Suprapubic skin (tissue), 4 donors: ENCODE measurements around the gene CHRM3. TPM values are rescaled to one million over a fixed set of nuclear protein-coding genes. Genes with fewer than 3 reads are reported as not detected.

Experiments
- DNase-seq, 2 donors: peaks; one replicate each; pipeline ENCODE4 v3.0.0-alpha.2; 2019; ENCODE audit warnings: low spot score in 2 of 2
- H3K27ac ChIP-seq: fragments of 200-600 bp; sonication (generic); one replicate; pipeline ENCODE4 v1.5.1; 2019
- H3K27me3 ChIP-seq: fragments of 200-600 bp; sonication (generic); one replicate; pipeline ENCODE4 v1.5.1; 2019
- H3K36me3 ChIP-seq: fragments of 200-600 bp; sonication (generic); one replicate; pipeline ENCODE4 v1.5.1; 2019
- H3K4me1 ChIP-seq: fragments of 200-600 bp; sonication (generic); one replicate; pipeline ENCODE4 v1.5.1; 2019
- H3K4me3 ChIP-seq: fragments of 200-600 bp; sonication (generic); one replicate; pipeline ENCODE4 v1.5.1; 2019; ENCODE audit warnings: mild to moderate bottlenecking
- H3K9me3 ChIP-seq: fragments of 200-600 bp; sonication (generic); one replicate; pipeline ENCODE4 v1.5.1; 2019
- EP300 ChIP-seq: sonication (generic); formaldehyde crosslinking; IDR thresholded peaks from one replicate; pipeline ENCODE4 v1.6.1; 2017; ENCODE audit warnings: antibody characterized with exemption
- POLR2A ChIP-seq, 2 donors: fragments of 450-650 bp; IDR thresholded peaks; one replicate each; pipeline ENCODE4 v1.6.1; 2017; ENCODE audit warnings: antibody characterized with exemption in 2 of 2, mild to moderate bottlenecking in 2 of 2, moderate library complexity in 2 of 2
- POLR2AphosphoS5 ChIP-seq, 3 donors: sonication (generic); formaldehyde crosslinking; IDR thresholded peaks; one replicate each; pipeline ENCODE4 v1.6.1; 2017; ENCODE audit warnings: antibody characterized with exemption in 3 of 3
- WGBS: methylation state at CpG from one replicate; pipeline ENCODE4 v1.1.5; 2018; 5-methylcytosine and 5-hydroxymethylcytosine counted together
- total RNA-seq, 4 donors: library from RNA; depleted of rRNA; stranded (reverse); fragments of >200 nt; gene quantifications; one replicate each; pipeline ENCODE4 v1.1.0, GENCODE V29; 2016
- TF ChIP-seq, protein P1 (sequence below), 2 donors: fragments of 200-600 bp in 1 of 2; fragments of 450-650 bp in 1 of 2; sonication (generic) in 1 of 2; IDR thresholded peaks; one replicate each; pipeline ENCODE4 v1.5.1; 2016 to 2019; ENCODE audit warnings: antibody characterized with exemption in 2 of 2, mild to moderate bottlenecking in 1 of 2, moderate library complexity in 1 of 2

The CHRM3 gene
- total RNA-seq, 4 donors from 2014 or later = 3.7 to 15.8 (median 9.2) TPM

DNA sequence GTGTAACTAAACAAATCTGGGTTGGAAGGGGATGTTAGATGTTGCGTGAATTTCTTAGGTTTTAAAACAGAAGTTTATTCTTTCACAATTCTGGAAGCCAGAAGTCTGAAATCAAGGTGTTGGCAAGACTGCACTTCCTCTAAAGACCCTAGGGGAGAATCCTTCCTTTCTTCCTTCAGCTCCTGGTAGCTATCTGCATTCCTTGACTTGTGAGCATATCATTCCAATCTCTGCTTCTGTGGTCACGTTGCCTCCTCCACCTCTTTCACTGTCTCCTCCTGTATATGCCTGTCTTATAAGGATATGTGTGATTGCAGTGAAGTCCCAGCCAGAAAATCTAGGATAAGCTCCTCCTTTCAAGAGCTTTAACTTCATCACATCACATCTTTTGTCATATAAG is 7.7 kb downstream of the CHRM3 start:
- 42% methylated on average over 2 of the region's 2 CpGs for WGBS
- H3K27me3 ChIP-seq = peaks cover 11% of the 10 kb centered on the region
- no peaks in the 10 kb centered on the region for H3K4me1 ChIP-seq
- DNase-seq = no peak
- H3K27ac ChIP-seq = no peak overlapping the region
- no peaks in the 10 kb centered on the region for H3K9me3 ChIP-seq
- H3K4me3 ChIP-seq = no peak overlapping the region
- no peaks in the 10 kb centered on the region for H3K36me3 ChIP-seq
- no peak for TF ChIP-seq POLR2AphosphoS5 (IDR thresholded peaks at IDR 0.05)
- TF ChIP-seq EP300 = no peak
- no peak for TF ChIP-seq POLR2A (IDR thresholded peaks at IDR 0.05)
- TF ChIP-seq, protein P1, sequence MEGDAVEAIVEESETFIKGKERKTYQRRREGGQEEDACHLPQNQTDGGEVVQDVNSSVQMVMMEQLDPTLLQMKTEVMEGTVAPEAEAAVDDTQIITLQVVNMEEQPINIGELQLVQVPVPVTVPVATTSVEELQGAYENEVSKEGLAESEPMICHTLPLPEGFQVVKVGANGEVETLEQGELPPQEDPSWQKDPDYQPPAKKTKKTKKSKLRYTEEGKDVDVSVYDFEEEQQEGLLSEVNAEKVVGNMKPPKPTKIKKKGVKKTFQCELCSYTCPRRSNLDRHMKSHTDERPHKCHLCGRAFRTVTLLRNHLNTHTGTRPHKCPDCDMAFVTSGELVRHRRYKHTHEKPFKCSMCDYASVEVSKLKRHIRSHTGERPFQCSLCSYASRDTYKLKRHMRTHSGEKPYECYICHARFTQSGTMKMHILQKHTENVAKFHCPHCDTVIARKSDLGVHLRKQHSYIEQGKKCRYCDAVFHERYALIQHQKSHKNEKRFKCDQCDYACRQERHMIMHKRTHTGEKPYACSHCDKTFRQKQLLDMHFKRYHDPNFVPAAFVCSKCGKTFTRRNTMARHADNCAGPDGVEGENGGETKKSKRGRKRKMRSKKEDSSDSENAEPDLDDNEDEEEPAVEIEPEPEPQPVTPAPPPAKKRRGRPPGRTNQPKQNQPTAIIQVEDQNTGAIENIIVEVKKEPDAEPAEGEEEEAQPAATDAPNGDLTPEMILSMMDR (IDR thresholded peaks at IDR 0.05) = no peak

DNA sequence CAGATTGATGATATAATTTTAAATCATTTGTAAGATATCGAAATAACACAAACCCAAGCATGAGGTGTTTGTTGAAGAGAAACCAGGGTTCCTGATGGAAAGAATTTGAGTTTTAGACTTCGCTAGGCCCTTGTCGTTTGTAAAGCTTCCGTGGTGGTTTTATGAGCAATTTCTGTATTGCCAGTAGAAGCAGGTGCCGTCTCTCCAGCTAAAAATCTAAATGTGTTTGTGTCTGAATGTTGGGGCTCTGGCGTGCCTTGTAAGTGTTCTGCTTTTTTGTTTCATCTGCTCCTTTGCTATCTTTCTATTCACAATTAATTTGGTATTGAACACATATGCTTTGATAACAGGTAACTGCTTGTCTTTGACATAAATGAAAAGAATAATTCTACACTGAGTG is 27.5 kb downstream of the CHRM3 start:
- WGBS = 85% methylated on average over 6 of the region's 6 CpGs
- Histone ChIP-seq H3K9me3 (no peaks in the 10 kb centered on the region), H3K36me3 (no peaks in the 10 kb centered on the region), H3K4me1 (no peaks in the 10 kb centered on the region), H3K4me3 (no peak overlapping the region), H3K27me3 (no peaks in the 10 kb centered on the region), H3K27ac (no peak overlapping the region)
- no peak for TF ChIP-seq POLR2A (IDR thresholded peaks at IDR 0.05)
- TF ChIP-seq, protein P1 (IDR thresholded peaks at IDR 0.05) = no peak
- no peak for TF ChIP-seq POLR2AphosphoS5 (IDR thresholded peaks at IDR 0.05)
- no peak for DNase-seq

DNA sequence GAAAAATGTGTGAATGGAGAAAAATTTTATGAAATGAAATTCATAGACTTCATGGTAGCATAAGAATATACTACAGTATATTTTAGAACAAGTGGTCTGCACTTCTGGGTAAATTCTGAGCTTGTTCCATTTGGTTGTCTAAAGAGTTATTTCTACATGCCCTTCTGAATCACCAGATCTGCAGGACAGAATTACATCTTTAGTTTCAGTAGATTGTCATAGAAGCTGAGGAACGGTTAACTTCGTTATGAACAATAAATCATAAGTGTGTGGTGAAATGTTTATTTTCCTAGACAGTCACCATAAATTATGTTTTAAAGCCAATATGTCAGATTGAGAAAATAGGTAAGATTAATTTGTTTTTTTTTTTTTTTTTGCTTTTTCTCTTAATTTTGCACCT is 30.9 kb downstream of the CHRM3 start:
- Histone ChIP-seq H3K9me3 (no peaks in the 10 kb centered on the region), H3K27ac (no peak overlapping the region), H3K4me1 (no peaks in the 10 kb centered on the region), H3K27me3 (no peaks in the 10 kb centered on the region), H3K4me3 (no peak overlapping the region), H3K36me3 (no peaks in the 10 kb centered on the region)
- TF ChIP-seq EP300 = no peak
- TF ChIP-seq POLR2A (IDR thresholded peaks at IDR 0.05) = no peak
- TF ChIP-seq, protein P1 (IDR thresholded peaks at IDR 0.05) = no peak
- no peak for TF ChIP-seq POLR2AphosphoS5 (IDR thresholded peaks at IDR 0.05)
- WGBS = 44% methylated on average over 2 of the region's 2 CpGs
- no peak for DNase-seq

DNA sequence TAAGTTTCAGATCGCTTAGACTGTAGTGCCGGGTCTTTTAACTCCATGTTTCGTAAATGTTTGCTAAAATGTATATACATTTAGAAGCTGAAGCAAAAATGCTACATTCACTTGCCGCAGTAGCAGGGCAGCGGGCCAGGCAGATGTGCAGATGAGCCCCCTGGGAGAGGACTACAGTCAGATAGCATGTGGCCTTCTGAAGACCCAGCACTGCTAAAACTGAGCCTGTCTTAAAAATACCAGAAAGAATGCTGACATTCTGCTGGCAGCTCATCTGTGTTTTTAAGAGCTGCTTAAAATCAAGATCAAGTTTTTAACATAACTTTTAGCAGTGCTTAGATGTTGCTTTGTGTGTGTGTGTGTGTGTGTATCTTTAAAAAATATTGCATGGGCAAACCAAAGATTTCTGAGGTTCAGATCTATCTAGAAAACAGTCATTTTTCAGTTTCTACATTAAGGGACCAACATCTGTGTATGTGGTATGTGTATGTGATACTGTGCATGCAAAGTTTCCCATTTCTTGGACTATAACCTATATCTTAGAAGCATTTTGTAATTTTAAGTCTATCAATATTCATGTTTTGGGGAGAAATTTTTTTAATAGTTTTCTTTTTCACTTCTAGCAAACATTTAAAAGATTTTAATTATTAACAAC is 31.7 kb downstream of the CHRM3 start:
- no peak for DNase-seq
- no peaks in the 10 kb centered on the region for H3K4me1 ChIP-seq
- TF ChIP-seq POLR2A (IDR thresholded peaks at IDR 0.05) (no peak), POLR2AphosphoS5 (IDR thresholded peaks at IDR 0.05) (no peak), EP300 (no peak)
- TF ChIP-seq, protein P1 (IDR thresholded peaks at IDR 0.05) = no peak
- H3K27me3 ChIP-seq = no peaks in the 10 kb centered on the region
- H3K9me3 ChIP-seq = no peaks in the 10 kb centered on the region
- no peak overlapping the region for H3K4me3 ChIP-seq
- 61% methylated on average over 5 of the region's 5 CpGs for WGBS
- H3K27ac ChIP-seq = no peak overlapping the region
- H3K36me3 ChIP-seq = no peaks in the 10 kb centered on the region

DNA sequence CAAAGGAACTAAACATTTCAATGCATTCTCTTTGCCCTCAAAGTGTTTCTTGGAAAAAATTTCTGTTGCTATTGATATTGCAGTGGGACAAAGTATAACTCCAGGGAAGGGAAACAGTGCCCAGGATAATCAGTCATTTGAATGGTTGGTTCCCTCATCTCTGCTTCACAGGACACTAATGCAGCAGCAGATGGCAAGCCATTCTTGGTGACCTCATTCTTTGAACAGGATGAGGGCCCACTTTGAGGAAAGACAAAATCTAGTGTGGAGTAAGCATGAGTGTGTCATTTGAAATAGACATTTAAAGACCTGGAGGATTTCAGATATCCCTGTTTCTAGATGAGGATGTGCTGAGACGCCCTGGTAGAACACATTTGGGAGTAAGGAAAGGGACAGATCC is 32.3 kb downstream of the CHRM3 start:
- Histone ChIP-seq H3K36me3 (no peaks in the 10 kb centered on the region), H3K4me3 (no peak overlapping the region), H3K4me1 (no peaks in the 10 kb centered on the region), H3K27ac (no peak overlapping the region), H3K27me3 (no peaks in the 10 kb centered on the region), H3K9me3 (no peaks in the 10 kb centered on the region)
- DNase-seq = no peak
- TF ChIP-seq, protein P1 (IDR thresholded peaks at IDR 0.05) = no peak
- TF ChIP-seq POLR2AphosphoS5 (IDR thresholded peaks at IDR 0.05) (no peak), EP300 (no peak), POLR2A (IDR thresholded peaks at IDR 0.05) (no peak)
- WGBS = 94% methylated on average over 1 of the region's 1 CpG
